ENCODE results near the gene PECR. TPM values are rescaled to one million over a fixed set of nuclear protein-coding genes. Genes with fewer than 3 reads are reported as not detected.
A peak's percentile ranks its signal among the peaks of the same experiment; 100 is the strongest.

PECR gene
- polyA plus RNA-seq, 1 experiment, result 5.6 TPM

GRCh38 chr2:216023055-216023648 lies 58.5 kb downstream of the PECR start:
- ChIA-PET CTCF (interaction anchor here (0.7 to 6.7 kb wide), 13 partner anchors 10 to 92 kb away, joined by 3 to 57 read pairs (median 5); partner anchors contain the start of gene MREG), POLR2A (no interaction called here)
- H3K27me3 ChIP-seq (ENCODE audit: control insufficient read depth, insufficient read depth, low read length), result no peaks in the 10 kb centered on the region
- TF ChIP-seq CTCF (IDR thresholded peaks at IDR 0.05; ENCODE audit: insufficient read depth, low read depth, low read length), result peak; percentile 77
- no peak for DNase-seq (ENCODE audit: low read depth)
- no peak overlapping the region for H3K4me3 ChIP-seq (ENCODE audit: low read depth, low read length)
- H3K36me3 ChIP-seq (ENCODE audit: control insufficient read depth, insufficient read depth, low read length), result no peaks in the 10 kb centered on the region

- no peak for DNase-seq (ENCODE audit: low read depth)
- H3K27me3 ChIP-seq (ENCODE audit: control insufficient read depth, insufficient read depth, low read length), result no peaks in the 10 kb centered on the region
- no peaks in the 10 kb centered on the region for H3K36me3 ChIP-seq (ENCODE audit: control insufficient read depth, insufficient read depth, low read length)
- ChIA-PET POLR2A (no interaction called here), CTCF (interaction anchor here (0.9 to 6.7 kb wide), 9 partner anchors 10 to 79 kb away, joined by 3 to 57 read pairs (median 5); partner anchors contain the start of gene MREG)
- TF ChIP-seq CTCF (IDR thresholded peaks at IDR 0.05; ENCODE audit: insufficient read depth, low read depth, low read length), result no peak
- H3K4me3 ChIP-seq (ENCODE audit: low read depth, low read length), result no peak overlapping the region
Observed at GRCh38 chr2:216021768-216022565, 59.6 kb downstream of the PECR start.

GRCh38 chr2:216018709-216019108 lies 62.9 kb downstream of the PECR start:
- no peak for TF ChIP-seq CTCF (IDR thresholded peaks at IDR 0.05; ENCODE audit: insufficient read depth, low read depth, low read length)
- POLR2A ChIA-PET, result no interaction called here
- no peak for DNase-seq (ENCODE audit: low read depth)
- H3K27me3 ChIP-seq (ENCODE audit: control insufficient read depth, insufficient read depth, low read length), result no peaks in the 10 kb centered on the region
- no peaks in the 10 kb centered on the region for H3K36me3 ChIP-seq (ENCODE audit: control insufficient read depth, insufficient read depth, low read length)
- CTCF ChIA-PET, result interaction anchor here (1.0 to 2.5 kb wide), 3 partner anchors 13 to 68 kb away, joined by 3 to 10 read pairs (median 3); no protein-coding TSS in a partner anchor
- H3K4me3 ChIP-seq (ENCODE audit: low read depth, low read length), result no peak overlapping the region

GRCh38 chr2:216017365-216017764 lies 64.2 kb downstream of the PECR start:
- TF ChIP-seq CTCF (IDR thresholded peaks at IDR 0.05; ENCODE audit: insufficient read depth, low read depth, low read length), result no peak
- Histone ChIP-seq H3K4me3 (ENCODE audit: low read depth, low read length) (no peak overlapping the region), H3K36me3 (ENCODE audit: control insufficient read depth, insufficient read depth, low read length) (no peaks in the 10 kb centered on the region), H3K27me3 (ENCODE audit: control insufficient read depth, insufficient read depth, low read length) (no peaks in the 10 kb centered on the region)
- ChIA-PET CTCF (interaction anchor here (0.7 to 2.5 kb wide), 3 partner anchors 16 to 75 kb away, joined by 3 to 10 read pairs (median 3); no protein-coding TSS in a partner anchor), POLR2A (no interaction called here)
- DNase-seq (ENCODE audit: low read depth), result no peak

- DNase-seq (ENCODE audit: low read depth), result no peak
Observed at GRCh38 chr2:216016581-216016980, 65.0 kb downstream of the PECR start.

More at GRCh38 chr2:216016581-216016980, 65.0 kb downstream of the PECR start:
- Histone ChIP-seq H3K36me3 (ENCODE audit: control insufficient read depth, insufficient read depth, low read length) (no peaks in the 10 kb centered on the region), H3K27me3 (ENCODE audit: control insufficient read depth, insufficient read depth, low read length) (no peaks in the 10 kb centered on the region), H3K4me3 (ENCODE audit: low read depth, low read length) (no peak overlapping the region)
- TF ChIP-seq CTCF (IDR thresholded peaks at IDR 0.05; ENCODE audit: insufficient read depth, low read depth, low read length), result no peak
- ChIA-PET CTCF (interaction anchor here (0.6 to 2.5 kb wide), 5 partner anchors 8 to 642 kb away, joined by 3 to 10 read pairs (median 3); no protein-coding TSS in a partner anchor), POLR2A (no interaction called here)

Measured in BJ (cell line).